OCI-LY3 (cell line): ENCODE data around the gene GJA4.

Source experiments
- H2AFZ ChIP-seq: fragments of 200-600, 300-600 bp; shearing (Covaris generic); 2 replicates; pipeline ENCODE4 v1.6.0; 2014; ENCODE audit warnings: antibody characterized with exemption, low read depth, low read length
- H3K27ac ChIP-seq: fragments of 200-600, 300-600 bp; sonication (generic); 2 replicates; pipeline ENCODE4 v1.5.1; 2014; ENCODE audit warnings: mild to moderate bottlenecking, low read length, moderate library complexity, mixed read lengths
- H3K27me3 ChIP-seq: fragments of 200-600, 300-600 bp; sonication (generic); 2 replicates; pipeline ENCODE4 v1.6.1; 2014; ENCODE audit warnings: low read depth, low read length, mixed read lengths
- H3K36me3 ChIP-seq: fragments of 200-600, 300-600 bp; sonication (generic); replicated peaks from 2 replicates; pipeline ENCODE3; 2014; ENCODE audit warnings: low read depth, low read length, mixed read lengths
- H3K4me1 ChIP-seq: fragments of 300-600, 200-600 bp; sonication (generic); 2 replicates; pipeline ENCODE4 v1.6.1; 2014; ENCODE audit warnings: low read length, mixed read lengths
- H3K4me2 ChIP-seq: fragments of 200-600, 300-600 bp; sonication (generic); 2 replicates; pipeline ENCODE4 v1.6.1; 2014; ENCODE audit warnings: low read length, mixed read lengths
- H3K4me3 ChIP-seq: fragments of 300-600, 200-600 bp; sonication (generic); 2 replicates; pipeline ENCODE4 v1.5.1; 2014; ENCODE audit warnings: antibody characterized with exemption, mild to moderate bottlenecking, low read length, moderate library complexity
- H3K79me2 ChIP-seq: fragments of 300-600, 200-600 bp; shearing (Covaris generic); 2 replicates; pipeline ENCODE4 v1.6.1; 2014; ENCODE audit warnings: mild to moderate bottlenecking, low read length, mixed read lengths
- H3K9ac ChIP-seq: fragments of 300-600, 200-600 bp; shearing (Covaris generic); 2 replicates; pipeline ENCODE4 v1.6.0; 2014; ENCODE audit warnings: mild to moderate bottlenecking, low read length, moderate library complexity
- H3K9me3 ChIP-seq: fragments of 200-600, 300-600 bp; shearing (Covaris generic); 2 replicates; pipeline ENCODE4 v1.6.1; 2014; ENCODE audit warnings: low read length, mixed read lengths; ENCODE audit not compliant: insufficient read depth
- H4K20me1 ChIP-seq: fragments of 200-600, 300-600 bp; sonication (generic); 2 replicates; pipeline ENCODE4 v1.6.1; 2016; ENCODE audit warnings: low read length, mixed read lengths; ENCODE audit not compliant: insufficient read depth
- CTCF ChIP-seq: fragments of 200-600, 300-600 bp; sonication (generic); IDR thresholded peaks from 2 replicates; pipeline ENCODE4 v1.5.1; 2014; ENCODE audit warnings: antibody characterized with exemption, low read length, low read depth
- EZH2phosphoT487 ChIP-seq: fragments of 200-600 bp; shearing (Covaris generic); IDR thresholded peaks from 2 replicates; pipeline ENCODE4 v1.6.1; 2018; ENCODE audit warnings: antibody characterized with exemption, mixed run types, low read depth

GJA4 gene

GRCh38 chr1:34786521-34787325, 6.1 kb upstream of the GJA4 start:
- no peak overlapping the region for H3K27ac ChIP-seq
- no peak overlapping the region for H2AFZ ChIP-seq
- H3K9me3 ChIP-seq, result no peaks in the 10 kb centered on the region
- no peak overlapping the region for H3K4me3 ChIP-seq
- no peaks in the 10 kb centered on the region for H3K36me3 ChIP-seq
- no peaks in the 10 kb centered on the region for H3K4me1 ChIP-seq
- no peaks in the 10 kb centered on the region for H4K20me1 ChIP-seq
- no peaks in the 10 kb centered on the region for H3K27me3 ChIP-seq
- no peaks in the 10 kb centered on the region for H3K79me2 ChIP-seq
- no peak overlapping the region for H3K4me2 ChIP-seq
- TF ChIP-seq EZH2phosphoT487 (no peak), CTCF (peak; percentile 67)
- H3K9ac ChIP-seq, result no peak overlapping the region

- Histone ChIP-seq H3K79me2 (no peaks in the 10 kb centered on the region), H3K9me3 (no peaks in the 10 kb centered on the region), H3K9ac (no peak overlapping the region), H3K4me2 (no peak overlapping the region), H3K4me3 (no peak overlapping the region), H2AFZ (no peak overlapping the region), H3K36me3 (no peaks in the 10 kb centered on the region), H3K27me3 (no peaks in the 10 kb centered on the region), H3K4me1 (no peaks in the 10 kb centered on the region), H3K27ac (no peak overlapping the region), H4K20me1 (no peaks in the 10 kb centered on the region)
- TF ChIP-seq EZH2phosphoT487, result no peak
- peak; percentile 43 for TF ChIP-seq CTCF
Observed at GRCh38 chr1:34787461-34788420, 5.1 kb upstream of the GJA4 start.

GRCh38 chr1:34790985-34791384, 1.8 kb upstream of the GJA4 start:
- no peaks in the 10 kb centered on the region for H3K79me2 ChIP-seq
- no peaks in the 10 kb centered on the region for H3K9me3 ChIP-seq
- H3K36me3 ChIP-seq, result no peaks in the 10 kb centered on the region
- H3K27ac ChIP-seq, result no peak overlapping the region
- no peaks in the 10 kb centered on the region for H3K4me1 ChIP-seq
- no peak overlapping the region for H3K4me3 ChIP-seq
- H3K27me3 ChIP-seq, result no peaks in the 10 kb centered on the region
- H3K4me2 ChIP-seq, result no peak overlapping the region
- H2AFZ ChIP-seq, result no peak overlapping the region
- H4K20me1 ChIP-seq, result no peaks in the 10 kb centered on the region
- TF ChIP-seq EZH2phosphoT487, result no peak
- TF ChIP-seq CTCF, result no peak
- no peak overlapping the region for H3K9ac ChIP-seq

- Histone ChIP-seq H3K4me1 (no peaks in the 10 kb centered on the region), H4K20me1 (no peaks in the 10 kb centered on the region), H3K36me3 (no peaks in the 10 kb centered on the region), H3K4me3 (no peak overlapping the region), H3K27ac (no peak overlapping the region), H3K79me2 (no peaks in the 10 kb centered on the region), H3K9ac (no peak overlapping the region), H2AFZ (no peak overlapping the region), H3K9me3 (no peaks in the 10 kb centered on the region), H3K27me3 (no peaks in the 10 kb centered on the region), H3K4me2 (no peak overlapping the region)
- no peak for TF ChIP-seq CTCF
- TF ChIP-seq EZH2phosphoT487, result no peak
Observed at GRCh38 chr1:34792424-34792823, 375 bp upstream of the GJA4 start.
